Smooth muscle cell (in vitro differentiated cells): Measurements from ENCODE around the gene SOX18. TPM values are rescaled to one million over a fixed set of nuclear protein-coding genes. Genes with fewer than 3 reads are reported as not detected.

Experiments used
- DNase-seq: peaks from one replicate; lab custom pipeline; 2025; ENCODE audit not compliant: unreplicated experiment; lab: John Stamatoyannopoulos, UW
- H2AFZ ChIP-seq: fragments of 200-600 bp; sonication (generic); 2 replicates; pipeline ENCODE4 v1.6.0; 2016; ENCODE audit warnings: antibody characterized with exemption, low read depth, mild to moderate bottlenecking
- H3F3A ChIP-seq: fragments of 200-600 bp; sonication (generic); 2 replicates; pipeline ENCODE4 v1.6.0; 2017; ENCODE audit warnings: antibody characterized with exemption, low read depth
- H3K27ac ChIP-seq: fragments of 200-600 bp; sonication (generic); 2 replicates; pipeline ENCODE4 v1.5.1; 2016; ENCODE audit warnings: low read depth, mild to moderate bottlenecking
- H3K27me3 ChIP-seq: fragments of 200-600 bp; sonication (generic); 2 replicates; pipeline ENCODE4 v1.6.1; 2016; ENCODE audit warnings: low read depth, mild to moderate bottlenecking
- H3K36me3 ChIP-seq: fragments of 200-600 bp; sonication (generic); 2 replicates; pipeline ENCODE4 v1.5.1; 2016; ENCODE audit warnings: low read depth
- H3K4me1 ChIP-seq: fragments of 200-600 bp; sonication (generic); 2 replicates; pipeline ENCODE4 v1.5.1; 2016; ENCODE audit warnings: low read depth
- H3K4me2 ChIP-seq: fragments of 200-600 bp; sonication (generic); 2 replicates; pipeline ENCODE4 v1.6.0; 2016; ENCODE audit warnings: mild to moderate bottlenecking
- H3K4me3 ChIP-seq: fragments of 200-600 bp; sonication (generic); 2 replicates; pipeline ENCODE4 v1.5.1; 2016; ENCODE audit warnings: mild to moderate bottlenecking
- H3K79me2 ChIP-seq: fragments of 200-600 bp; sonication (generic); 2 replicates; pipeline ENCODE4 v1.6.0; 2016; ENCODE audit warnings: low read depth, mild to moderate bottlenecking
- H3K9ac ChIP-seq: fragments of 200-600 bp; sonication (generic); 2 replicates; pipeline ENCODE4 v1.6.0; 2016; ENCODE audit warnings: low read depth
- H3K9me3 ChIP-seq: fragments of 200-600 bp; sonication (generic); replicated peaks from 2 replicates; pipeline ENCODE4 v1.5.1; 2016; ENCODE audit warnings: low read depth
- H4K20me1 ChIP-seq: fragments of 200-600 bp; sonication (generic); 2 replicates; pipeline ENCODE4 v1.6.0; 2016; ENCODE audit warnings: low read depth
- WGBS: methylation state at CpG from one replicate; pipeline ENCODE4 v1.1.7; 2016; ENCODE audit warnings: low lambda C conversion rate; 5-methylcytosine and 5-hydroxymethylcytosine counted together
- polyA plus RNA-seq: library from polyadenylated mRNA; unstranded; fragments of >200 nt; fragmentation: Nextera tagmentation; extraction: Ambion mirVana; gene quantifications from 2 replicates; pipeline ENCODE4 v1.2.1, GENCODE V29; 2016
- total RNA-seq: library from RNA; depleted of rRNA; stranded (reverse); fragments of >200 nt; gene quantifications from 2 replicates; pipeline ENCODE4 v1.2.3, GENCODE V29; 2014
- TF ChIP-seq, protein P1 (sequence below): fragments of 200-600 bp; sonication (generic); IDR thresholded peaks from 2 replicates; pipeline ENCODE4 v1.5.1; 2017; ENCODE audit warnings: borderline replicate concordance, mild to moderate bottlenecking, antibody characterized with exemption; ENCODE audit not compliant: insufficient read depth, poor library complexity, severe bottlenecking

Gene SOX18
- total and polyA plus RNA-seq, 2 experiments from 2014 or later = 0.54 to 9.7 TPM

DNA sequence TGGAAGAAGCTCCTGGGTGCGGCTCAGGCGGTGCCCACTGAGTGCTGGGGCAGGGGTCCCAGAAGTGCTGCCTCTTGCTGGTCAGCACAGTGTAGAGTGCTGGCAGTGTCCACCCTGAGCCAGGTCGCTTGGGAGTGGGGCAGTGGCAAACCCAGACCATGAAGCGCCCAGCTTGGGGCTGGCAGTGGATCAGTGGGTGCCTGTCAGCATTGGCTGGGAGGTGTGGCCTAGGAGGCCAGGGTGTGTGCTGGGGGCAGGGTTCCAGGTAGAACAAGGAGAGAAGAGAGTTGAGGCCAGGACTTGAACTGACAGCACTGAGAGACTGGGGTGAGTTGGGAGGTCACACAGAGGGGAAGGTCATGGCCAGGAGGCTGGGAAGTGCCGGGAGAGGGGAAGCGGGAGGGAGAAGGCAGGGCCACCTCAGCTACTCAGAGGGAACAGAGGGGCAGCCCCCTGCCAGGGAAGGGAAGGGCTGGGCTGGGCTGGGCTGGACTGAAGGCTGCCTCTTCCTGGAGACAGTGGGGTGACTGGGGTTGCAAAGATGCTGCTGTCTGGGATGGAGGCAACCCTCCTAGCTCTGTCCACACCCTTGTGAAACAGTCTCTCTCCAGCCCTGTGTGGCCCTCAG is 17.7 kb upstream of the SOX18 start:
- H4K20me1 ChIP-seq = peaks cover 10% of the 10 kb centered on the region
- H3K4me2 ChIP-seq = no peak overlapping the region
- 93% methylated on average over 5 of the region's 6 CpGs for WGBS
- H3F3A ChIP-seq = no peaks in the 10 kb centered on the region
- H3K4me3 ChIP-seq = no peak overlapping the region
- no peak overlapping the region for H3K27ac ChIP-seq
- no peak overlapping the region for H2AFZ ChIP-seq
- peaks cover 6% of the 10 kb centered on the region for H3K4me1 ChIP-seq
- H3K36me3 ChIP-seq = no peaks in the 10 kb centered on the region
- no peak overlapping the region for H3K9ac ChIP-seq
- no peaks in the 10 kb centered on the region for H3K9me3 ChIP-seq
- no peaks in the 10 kb centered on the region for H3K79me2 ChIP-seq
- TF ChIP-seq, protein P1, sequence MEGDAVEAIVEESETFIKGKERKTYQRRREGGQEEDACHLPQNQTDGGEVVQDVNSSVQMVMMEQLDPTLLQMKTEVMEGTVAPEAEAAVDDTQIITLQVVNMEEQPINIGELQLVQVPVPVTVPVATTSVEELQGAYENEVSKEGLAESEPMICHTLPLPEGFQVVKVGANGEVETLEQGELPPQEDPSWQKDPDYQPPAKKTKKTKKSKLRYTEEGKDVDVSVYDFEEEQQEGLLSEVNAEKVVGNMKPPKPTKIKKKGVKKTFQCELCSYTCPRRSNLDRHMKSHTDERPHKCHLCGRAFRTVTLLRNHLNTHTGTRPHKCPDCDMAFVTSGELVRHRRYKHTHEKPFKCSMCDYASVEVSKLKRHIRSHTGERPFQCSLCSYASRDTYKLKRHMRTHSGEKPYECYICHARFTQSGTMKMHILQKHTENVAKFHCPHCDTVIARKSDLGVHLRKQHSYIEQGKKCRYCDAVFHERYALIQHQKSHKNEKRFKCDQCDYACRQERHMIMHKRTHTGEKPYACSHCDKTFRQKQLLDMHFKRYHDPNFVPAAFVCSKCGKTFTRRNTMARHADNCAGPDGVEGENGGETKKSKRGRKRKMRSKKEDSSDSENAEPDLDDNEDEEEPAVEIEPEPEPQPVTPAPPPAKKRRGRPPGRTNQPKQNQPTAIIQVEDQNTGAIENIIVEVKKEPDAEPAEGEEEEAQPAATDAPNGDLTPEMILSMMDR = no peak
- H3K27me3 ChIP-seq = no peaks in the 10 kb centered on the region
- no peak for DNase-seq

DNA sequence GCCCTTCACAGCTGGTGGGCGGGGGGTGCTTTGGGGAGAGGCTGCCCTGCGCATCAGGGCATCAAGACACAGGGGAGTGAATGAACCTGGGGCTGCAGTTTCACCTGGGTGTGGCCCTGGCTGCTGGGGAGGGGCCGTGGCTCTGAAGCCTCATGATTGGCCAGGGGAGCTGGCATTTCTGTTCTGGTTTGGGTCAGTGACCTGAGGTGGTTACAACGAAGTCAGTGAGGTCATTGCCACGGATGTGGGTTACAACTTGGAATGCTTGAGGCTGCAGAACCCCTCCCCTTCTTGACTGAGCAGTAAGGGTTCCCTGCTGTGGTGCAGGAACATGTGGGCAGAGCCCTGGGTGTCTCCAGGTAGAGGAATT is 16.5 kb upstream of the SOX18 start:
- no peak overlapping the region for H3K4me3 ChIP-seq
- no peak for DNase-seq
- H4K20me1 ChIP-seq = peaks cover 10% of the 10 kb centered on the region
- H3F3A ChIP-seq = no peaks in the 10 kb centered on the region
- H3K27me3 ChIP-seq = no peaks in the 10 kb centered on the region
- no peak overlapping the region for H3K9ac ChIP-seq
- TF ChIP-seq, protein P1 = no peak
- H3K4me2 ChIP-seq = no peak overlapping the region
- 42% methylated on average over 5 of the region's 5 CpGs for WGBS
- H3K4me1 ChIP-seq = peaks cover 6% of the 10 kb centered on the region
- H3K27ac ChIP-seq = no peak overlapping the region
- H3K79me2 ChIP-seq = no peaks in the 10 kb centered on the region
- no peaks in the 10 kb centered on the region for H3K9me3 ChIP-seq
- H3K36me3 ChIP-seq = no peaks in the 10 kb centered on the region
- no peak overlapping the region for H2AFZ ChIP-seq

GRCh38 chr20:64065062-64065973 is 15.9 kb upstream of the SOX18 start:
- no peaks in the 10 kb centered on the region for H3K27me3 ChIP-seq
- no peak overlapping the region for H3K27ac ChIP-seq
- no peak overlapping the region for H2AFZ ChIP-seq
- H3K4me1 ChIP-seq = peaks cover 6% of the 10 kb centered on the region
- no peaks in the 10 kb centered on the region for H3K79me2 ChIP-seq
- no peak overlapping the region for H3K9ac ChIP-seq
- H3K36me3 ChIP-seq = no peaks in the 10 kb centered on the region
- no peak overlapping the region for H3K4me3 ChIP-seq
- WGBS = 76% methylated on average over 24 of the region's 27 CpGs
- peaks cover 10% of the 10 kb centered on the region for H4K20me1 ChIP-seq
- H3K9me3 ChIP-seq = no peaks in the 10 kb centered on the region
- TF ChIP-seq, protein P1 = no peak
- no peaks in the 10 kb centered on the region for H3F3A ChIP-seq
- no peak overlapping the region for H3K4me2 ChIP-seq
- DNase-seq = no peak
